HG03460 (cell line): ENCODE data around the gene CABLES2.
"Not testable (repeated sequence)": the region's sequence is repeated elsewhere in the genome, so short reads cannot be mapped to it uniquely, and the experiment has no call there.

Experiments
- ATAC-seq: cut with Tn5 transposase; IDR thresholded peaks from one replicate; pipeline ENCODE4 v1.9.1; 2021; ENCODE audit not compliant: unreplicated experiment

The CABLES2 gene

DNA sequence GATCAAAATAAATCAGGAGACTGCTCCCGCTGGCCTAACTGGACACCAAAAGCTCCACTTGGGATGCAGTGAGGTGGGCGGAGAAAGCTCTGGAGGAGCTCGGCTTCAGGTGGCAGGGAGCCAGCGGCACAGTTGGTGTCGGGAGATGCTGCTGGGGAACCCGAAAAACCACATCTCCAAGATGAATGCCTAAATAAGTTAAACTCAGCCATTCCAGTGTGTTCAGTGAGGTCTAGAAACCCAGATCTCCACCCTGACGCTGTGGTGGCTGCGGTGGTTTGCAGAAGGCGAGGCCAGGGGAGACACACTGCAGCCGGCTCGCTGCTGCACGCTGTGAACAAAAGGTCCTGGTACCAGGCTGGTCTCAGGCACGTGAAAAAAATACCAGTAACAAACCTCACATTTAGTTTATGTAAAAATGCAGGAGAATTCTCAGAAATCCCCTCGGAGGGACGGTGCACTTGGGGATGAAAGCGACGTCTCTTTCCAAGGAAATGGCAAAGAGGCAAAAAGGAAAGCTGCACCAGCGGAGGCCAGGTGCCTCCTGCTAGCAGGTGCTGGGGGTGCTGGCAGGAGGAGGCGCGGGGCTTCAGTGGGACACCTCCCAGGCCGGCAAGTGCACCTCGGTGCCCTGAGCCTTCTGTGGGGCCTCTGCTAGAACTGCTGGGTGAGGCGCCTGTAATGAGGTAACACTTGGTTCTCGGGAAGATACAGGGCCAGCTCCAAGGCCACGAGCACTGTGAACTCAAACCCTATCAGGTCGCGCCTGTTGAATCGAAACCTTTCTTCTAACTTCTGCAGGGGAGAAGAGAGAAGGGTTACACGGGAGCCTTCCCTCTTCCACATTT is 16.5 kb downstream of the CABLES2 start:
- ATAC-seq, result no peak

DNA sequence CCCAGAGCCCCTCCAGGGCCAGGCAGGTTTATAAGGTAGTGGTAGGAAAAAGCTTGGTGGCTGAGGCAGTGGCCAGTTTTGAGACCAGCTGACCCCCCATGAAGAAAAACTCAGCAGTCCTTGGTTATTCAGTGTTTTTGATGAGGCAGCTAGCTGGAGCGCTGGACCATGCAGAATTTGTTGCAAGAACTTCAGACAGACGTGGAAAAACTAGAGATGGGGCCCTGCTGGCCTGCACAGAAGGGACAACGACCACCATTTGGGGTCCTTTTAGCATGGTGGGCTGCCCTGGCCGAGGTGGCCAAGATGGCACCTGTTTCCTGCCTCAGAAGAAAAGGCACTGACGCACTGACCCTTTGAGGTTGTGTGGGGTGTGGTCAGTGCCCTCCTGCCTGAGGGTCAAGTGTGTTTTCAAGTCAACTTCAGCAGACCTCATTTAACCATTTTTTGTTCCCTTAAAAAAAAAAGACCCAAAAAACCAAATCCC is 17.4 kb downstream of the CABLES2 start:
- ATAC-seq, result no peak

DNA sequence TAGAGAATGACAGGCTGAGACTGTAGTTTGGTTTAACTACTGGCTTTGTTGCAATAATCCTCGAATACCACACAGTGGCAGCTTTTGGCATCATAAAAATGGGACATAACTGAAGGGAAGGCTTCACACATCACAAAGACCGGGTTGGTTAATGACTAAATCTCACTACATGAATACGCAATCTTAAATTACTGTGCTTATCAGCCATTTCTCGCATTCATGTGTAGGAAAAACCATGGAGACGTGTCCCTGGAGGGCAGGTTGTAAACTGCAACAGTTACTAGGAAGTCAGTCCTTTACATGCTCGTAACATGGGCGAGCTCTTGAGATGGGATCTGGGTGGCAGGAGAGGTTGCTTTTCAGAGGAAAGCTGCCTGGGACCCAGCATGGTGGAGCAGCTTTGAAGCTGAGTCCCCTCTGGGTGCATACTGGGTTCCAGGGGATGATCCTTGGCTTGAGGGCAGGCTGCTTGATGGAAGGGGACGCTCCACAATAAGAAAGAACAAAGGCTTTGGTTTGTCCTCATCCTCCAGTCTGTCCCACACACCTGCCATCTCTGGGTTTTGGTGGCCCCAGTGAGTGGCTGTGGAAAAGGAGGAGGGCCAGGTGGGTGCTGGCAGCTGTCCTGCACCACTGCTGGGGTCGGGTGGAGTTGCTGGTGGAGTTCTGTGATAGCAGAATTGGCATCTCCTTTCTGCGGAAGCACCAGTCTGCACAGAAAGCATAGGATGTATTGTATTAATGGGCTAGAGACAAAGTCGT is 18.1 kb downstream of the CABLES2 start:
- no peak for ATAC-seq

DNA sequence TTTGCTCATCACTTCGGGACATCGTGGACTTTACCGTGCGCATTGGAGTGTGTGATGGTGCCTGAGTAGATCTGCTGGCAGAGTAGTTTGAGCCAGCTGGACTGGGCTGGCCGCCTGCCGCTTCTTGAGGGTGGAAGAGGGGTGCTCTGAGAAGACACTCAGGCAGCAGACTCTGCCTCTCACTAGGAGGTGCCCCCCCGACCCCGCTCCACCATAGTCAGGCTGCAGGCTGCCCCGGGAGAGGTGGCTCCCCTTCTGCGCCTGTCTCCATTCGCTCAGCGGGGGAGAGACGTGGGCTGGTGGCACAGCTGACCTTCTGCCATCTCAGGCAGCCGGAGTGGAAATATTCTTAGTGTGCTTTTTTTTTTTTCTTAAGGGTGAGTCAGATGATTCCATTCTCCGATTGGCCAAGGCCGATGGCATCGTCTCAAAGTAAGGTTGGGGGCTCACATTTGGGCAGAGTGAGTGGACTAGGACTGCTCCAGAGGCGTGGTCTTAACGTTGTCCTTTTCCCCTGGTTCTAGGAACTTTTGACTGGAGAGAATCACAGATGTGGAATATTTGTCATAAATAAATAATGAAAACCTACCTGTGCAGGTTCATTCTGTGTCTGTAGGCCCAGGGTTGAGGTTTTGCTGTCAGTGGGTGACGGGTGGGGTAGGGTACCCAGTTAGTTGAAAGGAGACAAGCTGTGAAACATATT is 19.0 kb downstream of the CABLES2 start:
- ATAC-seq, result no peak

DNA sequence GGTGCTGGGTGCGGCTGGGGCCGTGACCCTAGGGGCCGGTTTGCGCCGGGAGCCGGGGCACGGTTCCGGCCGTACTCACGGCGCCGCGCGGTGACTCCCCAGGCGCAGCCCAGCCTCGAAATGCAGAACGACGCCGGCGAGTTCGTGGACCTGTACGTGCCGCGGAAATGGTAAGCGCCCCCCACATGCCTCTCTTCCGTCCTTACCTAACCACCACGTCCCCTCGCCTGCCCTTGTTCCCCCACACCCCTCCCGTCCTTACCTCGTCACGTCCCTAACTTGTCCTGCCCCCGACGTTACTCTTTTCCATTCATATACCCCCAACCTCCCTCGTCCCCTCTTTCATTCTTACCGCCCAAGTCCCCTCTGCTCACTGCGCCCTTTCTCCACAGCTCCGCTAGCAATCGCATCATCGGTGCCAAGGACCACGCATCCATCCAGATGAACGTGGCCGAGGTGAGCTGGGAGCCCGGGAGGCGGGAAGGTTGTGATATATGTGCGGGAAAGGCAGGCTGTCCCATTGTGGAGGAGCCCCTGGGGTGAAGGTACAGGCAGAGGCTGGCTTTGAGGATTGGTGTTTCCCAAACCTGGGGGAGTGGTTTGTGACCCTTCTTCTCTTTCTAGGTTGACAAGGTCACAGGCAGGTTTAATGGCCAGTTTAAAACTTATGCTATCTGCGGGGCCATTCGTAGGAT is 19.7 kb downstream of the CABLES2 start:
- no peak for ATAC-seq

DNA sequence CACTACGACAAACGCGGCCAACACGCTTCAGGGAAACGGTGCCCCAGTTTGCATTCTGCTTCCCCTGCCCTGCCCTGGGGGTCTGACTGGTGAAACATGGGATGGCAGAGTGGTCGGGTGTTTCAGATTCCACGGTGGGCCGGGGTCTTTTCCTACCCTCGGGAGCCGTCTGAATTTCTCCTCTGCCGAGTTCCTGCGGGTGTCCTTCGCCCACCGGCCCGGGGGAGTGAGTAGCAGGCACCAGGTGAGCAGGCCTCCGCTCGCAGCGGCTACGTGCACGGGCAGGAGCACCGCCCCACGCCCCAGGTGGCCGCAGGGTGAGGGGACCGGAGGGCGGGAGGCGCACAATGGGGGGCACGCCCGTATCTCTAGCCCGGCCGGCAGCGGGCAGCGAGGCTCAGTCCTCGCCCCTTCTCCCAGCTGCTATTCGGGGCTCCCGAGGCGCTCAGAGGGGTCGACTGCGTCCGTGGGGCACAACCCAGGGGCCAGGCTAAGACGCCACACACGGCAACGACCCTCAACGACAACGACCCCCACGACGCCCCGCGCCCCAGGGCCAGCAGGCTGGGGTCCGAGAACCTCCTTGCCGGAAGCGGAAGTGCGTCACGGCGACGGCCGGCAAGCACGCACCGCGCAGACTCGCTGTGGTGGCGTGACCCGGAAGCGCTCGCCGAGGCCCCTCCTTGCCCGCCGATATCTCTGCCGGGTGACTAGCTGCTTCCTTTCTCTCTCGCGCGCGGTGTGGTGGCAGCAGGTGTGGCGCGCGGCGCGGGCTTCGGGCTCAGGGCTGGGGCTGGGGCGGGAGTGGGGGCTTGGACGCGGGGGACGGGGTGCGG is 20.5 kb downstream of the CABLES2 start, which contains the start of gene RPS21:
Gene RPS21 (plus strand): TSS at position 721 of the 836 bp plus-strand sequence. CDS start 236 bp downstream, outside the sequence.
- peak; percentile 83 for ATAC-seq

DNA sequence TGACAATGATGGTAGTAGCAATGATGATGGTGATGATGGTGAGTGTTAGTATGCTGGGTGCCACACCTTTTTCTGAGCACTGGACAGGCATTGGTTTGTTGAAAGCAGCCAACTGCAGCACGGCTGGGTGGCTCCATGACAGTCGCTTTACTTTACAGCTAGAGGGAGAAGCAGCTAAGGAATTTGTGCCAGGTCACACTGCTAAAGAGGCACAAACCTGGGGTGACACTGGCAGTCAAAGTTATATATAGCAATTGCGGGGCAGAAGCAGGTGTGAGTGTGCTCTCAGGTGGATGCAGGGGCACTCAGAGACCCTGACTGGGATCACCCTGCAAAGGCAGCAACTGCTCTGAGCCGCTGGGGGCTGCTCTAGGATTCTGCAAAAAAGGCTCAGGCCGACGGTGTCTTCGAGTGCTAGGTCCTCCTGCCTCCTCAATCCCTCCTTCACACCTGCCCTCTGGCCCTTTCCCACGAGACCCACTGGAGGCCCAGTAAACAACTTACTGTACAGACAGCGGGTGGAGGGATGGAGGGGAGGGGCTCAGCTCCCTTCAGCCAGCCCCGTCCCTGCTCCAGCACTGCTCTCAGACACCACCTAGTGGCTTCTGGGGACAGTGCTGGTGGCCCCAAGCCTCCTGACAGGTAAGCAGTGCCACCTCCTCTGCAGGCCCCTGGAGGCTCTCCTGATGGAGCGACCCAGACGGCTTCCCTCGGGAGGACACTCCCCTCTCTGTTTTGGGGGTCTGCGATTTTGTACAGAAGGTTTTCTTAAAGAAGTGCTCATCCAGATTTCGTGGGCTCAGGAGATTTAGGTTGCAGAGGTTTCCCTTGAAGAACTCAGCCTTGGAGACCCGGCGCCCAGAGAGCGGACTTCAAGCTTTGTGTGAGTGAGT is 24.5 kb downstream of the CABLES2 start:
- ATAC-seq, result no peak

DNA sequence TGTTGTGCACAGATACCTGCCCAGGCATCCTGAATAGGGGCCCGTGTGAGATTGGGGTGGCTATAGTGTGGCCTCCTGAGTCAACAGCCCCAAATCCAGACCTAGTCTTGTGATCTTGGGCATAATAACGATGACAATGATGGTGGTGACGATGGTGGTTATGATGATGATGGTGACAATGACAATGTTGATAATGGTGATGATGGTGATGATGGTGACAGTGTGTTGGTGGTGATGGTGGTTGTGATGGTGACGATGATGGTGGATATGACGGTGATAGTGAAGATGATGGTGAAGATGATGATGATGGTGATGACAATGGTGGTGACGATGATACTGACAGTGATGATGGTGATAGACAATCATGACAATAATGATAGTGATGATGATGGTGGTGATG is 25.2 kb downstream of the CABLES2 start:
- ATAC-seq, result no peak

DNA sequence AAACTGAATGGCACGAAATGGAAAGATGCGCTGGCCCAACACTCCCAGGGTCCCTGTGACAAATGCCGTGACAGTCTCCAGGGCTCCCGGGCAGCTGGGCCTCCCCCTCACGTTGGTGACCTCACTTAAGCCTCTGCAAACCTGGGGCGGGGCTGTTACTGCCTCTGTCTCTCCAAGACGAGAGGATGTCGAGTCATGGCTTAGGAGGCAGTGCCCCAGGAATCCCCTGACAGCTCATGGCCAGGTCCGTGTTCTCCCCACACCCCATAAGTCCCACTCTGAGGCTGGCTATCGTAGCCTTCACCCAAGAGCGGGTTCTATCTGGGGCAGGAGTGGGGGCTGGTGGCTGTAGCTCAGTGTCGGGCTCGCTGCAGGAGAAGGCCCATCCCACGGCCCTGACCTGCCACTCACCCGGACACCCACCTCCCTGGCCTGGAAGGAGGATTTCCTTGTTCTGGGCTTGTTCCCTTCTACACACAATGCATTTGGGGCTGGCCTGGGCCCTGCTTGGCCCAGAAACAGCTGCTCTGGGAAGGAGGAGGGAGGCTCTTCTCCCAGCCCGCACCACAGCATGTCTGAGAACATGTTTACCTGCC is 25.8 kb downstream of the CABLES2 start:
- no peak for ATAC-seq

DNA sequence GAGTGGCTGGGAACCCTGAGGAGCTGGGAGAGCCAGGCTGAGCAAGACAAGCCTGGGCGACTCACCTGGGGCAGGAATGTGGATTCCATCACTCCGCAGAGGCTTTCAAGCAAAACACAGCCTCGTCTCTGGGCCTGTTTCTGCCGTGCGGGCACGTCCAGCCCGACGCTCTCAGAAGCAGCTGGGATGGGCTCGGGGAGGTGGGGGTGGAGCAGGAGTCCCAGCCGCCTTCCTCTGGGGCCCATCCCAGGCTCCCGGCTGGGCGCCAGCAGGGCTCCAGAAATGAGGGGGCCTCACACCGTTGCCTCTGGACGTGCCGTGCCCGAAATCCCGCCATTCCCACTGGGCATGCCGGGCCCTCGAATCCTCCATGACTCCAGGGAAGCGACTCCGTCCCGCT is 28.9 kb downstream of the CABLES2 start:
- ATAC-seq, result no peak

DNA sequence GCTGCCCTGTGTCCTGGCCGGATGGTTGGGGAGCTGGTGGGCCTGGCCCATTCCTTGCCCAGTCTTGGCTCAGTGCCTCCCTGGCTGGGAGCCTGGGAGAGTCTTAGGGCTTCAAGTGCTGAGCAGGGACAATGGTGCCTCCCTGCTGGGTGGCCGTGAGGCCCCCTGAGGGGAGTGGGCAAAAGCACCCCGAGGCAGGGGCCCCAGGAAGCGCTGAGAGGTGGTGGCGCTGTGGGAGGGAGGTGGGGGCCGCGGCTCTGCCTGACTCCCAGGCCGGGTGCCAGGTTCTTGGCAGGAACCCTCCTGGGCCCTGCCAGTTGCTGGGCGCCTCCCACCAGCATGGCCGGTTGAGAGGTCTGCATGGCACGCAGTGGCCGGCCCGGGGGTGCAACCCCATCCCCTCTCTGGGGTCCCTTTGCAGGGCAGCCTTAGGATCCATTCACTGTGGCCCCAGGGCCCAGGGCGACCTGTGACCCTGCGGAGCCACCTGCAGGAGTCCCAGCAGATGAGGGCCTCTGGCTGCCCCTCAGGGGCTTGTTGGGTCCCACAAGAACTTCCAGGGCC is 29.4 kb downstream of the CABLES2 start:
- ATAC-seq, result no peak

DNA sequence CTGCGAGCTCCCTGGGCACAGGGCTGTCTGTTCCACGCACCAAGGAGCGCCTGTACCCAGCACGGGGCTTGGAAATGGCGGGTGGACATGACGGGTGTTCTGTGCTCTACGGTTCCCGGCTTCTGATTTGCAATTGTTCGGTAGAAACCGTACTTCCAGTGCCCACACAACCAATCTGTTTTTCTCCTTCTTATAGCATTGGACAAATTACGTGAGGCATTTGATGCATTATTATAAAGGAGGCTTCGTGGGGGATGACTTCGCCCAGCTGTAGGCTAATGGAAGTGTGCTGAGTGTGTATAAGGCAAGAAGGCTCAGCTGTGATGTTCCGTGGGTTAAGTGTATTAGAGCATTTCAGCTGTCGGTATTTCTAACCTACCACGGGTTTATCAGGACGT is 30.0 kb downstream of the CABLES2 start:
- ATAC-seq, result no peak

DNA sequence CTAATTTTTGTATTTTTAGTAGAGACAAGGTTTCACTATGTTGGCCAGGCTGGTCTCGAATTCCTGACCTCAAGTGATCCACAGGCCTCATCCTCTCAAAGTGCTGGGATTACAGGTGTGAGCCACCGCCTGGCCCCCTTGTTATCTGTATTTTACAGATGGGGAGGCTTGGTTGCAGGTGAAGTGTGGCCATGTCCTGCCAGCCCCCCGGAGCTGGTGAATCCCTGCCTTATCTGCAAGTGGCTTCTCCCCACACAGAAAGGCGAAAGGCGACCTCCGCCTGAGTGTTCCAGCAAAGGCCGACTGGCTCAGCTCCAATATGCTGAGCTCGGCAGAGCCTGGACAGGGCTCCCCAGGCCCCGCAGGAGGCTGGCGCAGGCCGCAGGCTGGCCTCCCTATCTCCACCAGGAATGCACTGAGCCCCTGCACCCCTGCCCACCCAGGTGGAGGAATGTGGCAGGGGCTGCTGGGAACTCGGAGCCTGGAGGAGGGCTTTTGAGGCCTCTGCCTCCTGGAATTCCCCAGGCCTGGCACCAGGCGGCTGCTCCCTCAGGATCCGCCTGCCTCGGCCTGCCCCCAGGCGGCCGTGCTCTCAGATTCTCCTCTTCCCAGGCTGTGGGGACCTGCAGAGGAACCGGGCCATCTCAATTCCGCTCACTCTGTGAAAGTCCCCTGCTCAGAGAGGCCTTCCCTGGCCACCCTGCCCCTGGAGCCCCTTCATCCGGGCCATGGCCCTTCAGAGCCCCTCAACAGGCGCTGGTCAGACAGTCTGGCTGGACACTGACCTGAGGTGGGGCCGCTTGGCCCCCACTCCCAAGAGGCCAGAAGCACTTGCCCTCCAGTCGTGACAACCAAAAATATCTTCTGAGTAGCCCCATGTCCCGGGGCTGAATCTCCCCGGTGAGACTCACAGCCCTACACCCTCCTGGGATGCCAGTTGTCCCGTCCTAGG is 30.7 kb downstream of the CABLES2 start:
- no peak for ATAC-seq

DNA sequence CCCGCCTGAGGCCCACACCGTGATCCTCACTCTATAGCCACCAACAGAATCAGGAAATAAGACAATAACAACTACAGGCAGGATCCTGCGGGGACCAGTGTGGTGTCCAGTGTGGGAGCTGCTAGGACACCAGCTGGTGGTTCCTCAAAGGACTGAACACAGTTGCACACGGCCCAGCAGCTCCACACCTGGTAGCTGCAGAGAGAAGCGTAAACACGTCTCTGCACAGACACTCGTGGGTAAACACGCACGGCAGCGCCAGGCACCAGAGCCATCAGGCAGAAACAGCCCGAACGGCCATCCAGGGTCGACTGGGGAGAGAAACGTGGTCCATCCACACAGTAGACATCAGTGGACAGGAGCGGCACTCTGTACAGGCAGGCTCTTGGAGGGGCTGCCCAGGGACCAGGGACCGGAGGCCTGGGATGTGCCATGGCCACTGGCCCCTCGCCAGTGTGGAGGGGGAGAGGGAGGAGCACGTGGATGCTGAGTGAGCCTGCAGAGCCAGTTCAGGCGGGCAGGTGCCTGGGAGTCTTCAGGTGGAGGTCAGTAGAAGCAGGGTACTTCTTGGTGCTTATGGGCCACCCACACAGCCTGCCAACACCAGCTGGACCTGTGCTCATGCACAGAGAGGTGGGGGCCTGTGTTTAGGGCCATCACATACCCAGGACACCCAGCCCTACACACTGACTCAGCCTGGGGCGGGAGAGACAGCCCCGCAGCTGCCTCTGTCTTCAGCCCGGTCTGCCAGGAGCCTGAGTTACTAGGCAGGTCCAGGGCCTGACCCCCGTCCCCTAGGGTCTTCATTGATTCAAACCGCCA is 32.5 kb downstream of the CABLES2 start:
- no peak for ATAC-seq

DNA sequence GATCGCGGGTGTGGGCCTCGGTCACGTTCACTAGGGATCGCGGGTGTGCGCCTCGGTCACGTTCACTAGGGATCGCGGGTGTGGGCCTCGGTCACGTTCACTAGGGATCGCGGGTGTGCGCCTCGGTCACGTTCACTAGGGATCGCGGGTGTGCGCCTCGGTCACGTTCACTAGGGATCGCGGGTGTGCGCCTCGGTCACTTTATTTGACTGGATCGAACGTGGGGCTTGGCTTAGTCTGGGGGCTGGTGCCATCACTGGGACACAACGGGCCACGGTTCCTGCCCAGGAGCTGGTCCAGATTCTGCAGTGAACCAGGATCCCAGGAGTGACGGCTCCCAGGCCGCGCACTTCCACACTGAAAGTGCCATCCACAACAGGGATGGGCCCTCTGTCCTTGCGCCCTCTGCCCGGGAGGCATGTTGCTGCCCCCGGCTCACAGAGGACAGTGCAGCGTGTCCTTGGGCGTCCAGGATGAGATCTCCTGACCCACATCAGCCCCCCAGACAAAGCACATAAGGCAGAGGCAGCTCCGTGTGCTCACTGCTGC is 33.4 kb downstream of the CABLES2 start:
- not testable (repeated sequence) for ATAC-seq
